ENCODE measurements around the gene ERCC6L2. TPM values are rescaled to one million over a fixed set of nuclear protein-coding genes. Genes with fewer than 3 reads are reported as not detected.

The ERCC6L2 gene
- total and polyA plus RNA-seq, 10 of the 15 experiments (the other 5 are each of a cell fraction or from before 2014, with no cell fraction given): 8.1 to 45.0 (median 22.6) TPM

- TF ChIP-seq SIN3A (IDR thresholded peaks at IDR 0.05; ENCODE audit: low read depth, low read length) (no peak), CHD2 (IDR thresholded peaks at IDR 0.05; ENCODE audit: borderline replicate concordance, low read depth, low read length) (no peak)
Observed at GRCh38 chr9:95978106-95978505, 102.6 kb downstream of the ERCC6L2 start (continued).

- Histone ChIP-seq H2AFZ (ENCODE audit: control insufficient read depth, low read depth, low read length) (no peak overlapping the region), H3K79me2 (ENCODE audit: control insufficient read depth, insufficient read depth, low read length) (no peaks in the 10 kb centered on the region), H3K9ac (ENCODE audit: control insufficient read depth, insufficient read depth, low read length) (no peak overlapping the region), H3K9me3 (replicated peaks; ENCODE audit: control insufficient read depth, insufficient read depth, low read length) (no peaks in the 10 kb centered on the region), H3K27me3 (replicated peaks in 1 of 2; ENCODE audit: control insufficient read depth in 2 of 2, insufficient read depth in 2 of 2, low read length in 1 of 2) (no peaks in the 10 kb centered on the region), H3K4me1 (ENCODE audit: control insufficient read depth, insufficient read depth, low read length) (no peaks in the 10 kb centered on the region), H3K27ac (ENCODE audit: control insufficient read depth, insufficient read depth) (no peak overlapping the region), H4K20me1 (ENCODE audit: control insufficient read depth, insufficient read depth) (no peaks in the 10 kb centered on the region), H3K4me3 (no peak overlapping the region), H3K36me3 (ENCODE audit: control insufficient read depth in 2 of 2, insufficient read depth in 2 of 2, low read length in 1 of 2) (no peaks in the 10 kb centered on the region), H3K4me2 (ENCODE audit: control insufficient read depth, insufficient read depth) (no peak overlapping the region)
- CTCF ChIA-PET: no interaction called here
- SMC1A ChIA-PET (ENCODE audit: uncharacterized antibody, unreplicated experiment): interaction anchor here (0.7 to 1.1 kb wide), 2 partner anchors 106 to 178 kb away, joined by 3 read pairs; no protein-coding TSS in a partner anchor
- intact Hi-C loops (cut with micrococcal nuclease; ENCODE audit: unreplicated experiment): no loop called here
- FAIRE-seq: no peak
- RAD21 ChIA-PET (ENCODE audit: unreplicated experiment): no interaction called here
- WGBS (ENCODE audit: insufficient coverage, insufficient replicate concordance, low lambda C conversion rate, missing lambda C conversion rate): 97% methylated on average over 4 of the region's 4 CpGs
- BruUV-seq (replicated peaks): no TSS peak
- POLR2A ChIA-PET: no interaction called here
- TF ChIP-seq PML (IDR thresholded peaks at IDR 0.05; ENCODE audit: low read length): no peak
- TF ChIP-seq JUNB (IDR thresholded peaks at IDR 0.05): no peak
- no peak for TF ChIP-seq NBN (IDR thresholded peaks at IDR 0.05)
- no peak for TF ChIP-seq LARP7 (IDR thresholded peaks at IDR 0.05)
- TF ChIP-seq YBX1 (IDR thresholded peaks at IDR 0.05): no peak
- no peak for TF ChIP-seq PKNOX1 (IDR thresholded peaks at IDR 0.05)
- TF ChIP-seq, protein P1, sequence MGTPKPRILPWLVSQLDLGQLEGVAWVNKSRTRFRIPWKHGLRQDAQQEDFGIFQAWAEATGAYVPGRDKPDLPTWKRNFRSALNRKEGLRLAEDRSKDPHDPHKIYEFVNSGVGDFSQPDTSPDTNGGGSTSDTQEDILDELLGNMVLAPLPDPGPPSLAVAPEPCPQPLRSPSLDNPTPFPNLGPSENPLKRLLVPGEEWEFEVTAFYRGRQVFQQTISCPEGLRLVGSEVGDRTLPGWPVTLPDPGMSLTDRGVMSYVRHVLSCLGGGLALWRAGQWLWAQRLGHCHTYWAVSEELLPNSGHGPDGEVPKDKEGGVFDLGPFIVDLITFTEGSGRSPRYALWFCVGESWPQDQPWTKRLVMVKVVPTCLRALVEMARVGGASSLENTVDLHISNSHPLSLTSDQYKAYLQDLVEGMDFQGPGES (IDR thresholded peaks at IDR 0.05): no peak
- TF ChIP-seq IRF4 (IDR thresholded peaks at IDR 0.05; ENCODE audit: low read depth, low read length): no peak
- TF ChIP-seq BCL3 (IDR thresholded peaks at IDR 0.05; ENCODE audit: borderline replicate concordance, insufficient read depth, low read depth, low read length, poor library complexity, severe bottlenecking): no peak
- no peak for TF ChIP-seq TCF12 (IDR thresholded peaks at IDR 0.05; ENCODE audit: low read depth, low read length)
- TF ChIP-seq CHD4 (IDR thresholded peaks at IDR 0.05): no peak
- TF ChIP-seq GABPA (IDR thresholded peaks at IDR 0.05; ENCODE audit: low read depth): no peak
- TF ChIP-seq ATF7 (IDR thresholded peaks at IDR 0.05; ENCODE audit: low read depth): no peak
- TF ChIP-seq FOS (IDR thresholded peaks at IDR 0.05; ENCODE audit: borderline replicate concordance, extremely low read depth, insufficient read length): no peak
- no peak for TF ChIP-seq NFYB (IDR thresholded peaks at IDR 0.05; ENCODE audit: insufficient read depth, low read depth, low read length)
- DNase-seq (ENCODE audit: low read depth, low spot score): no peak
- in situ Hi-C loops (cut with MboI): no loop called here
- no peak for ATAC-seq
Observed at GRCh38 chr9:95979446-95979845, 104.0 kb downstream of the ERCC6L2 start.

Data from GM12878 (cell line).